SU-DHL-6 (cell line): ENCODE measurements around the gene ZCCHC24.

Experiments used
- EZH2phosphoT487 ChIP-seq: fragments of 200-600 bp; sonication (generic), shearing (Covaris generic); conservative IDR thresholded peaks from 2 replicates; pipeline ENCODE4 v1.6.1; 2018; ENCODE audit warnings: mild to moderate bottlenecking, antibody characterized with exemption, low read length, moderate library complexity, mixed read lengths
- TF ChIP-seq, protein P1 (sequence below): fragments of 200-600 bp; sonication (generic); IDR thresholded peaks from one replicate; pipeline ENCODE4 v1.5.1; 2017; ENCODE audit warnings: antibody characterized with exemption, mild to moderate bottlenecking, low read length, moderate library complexity; ENCODE audit not compliant: insufficient read depth, poor library complexity, severe bottlenecking

- TF ChIP-seq, protein P1, sequence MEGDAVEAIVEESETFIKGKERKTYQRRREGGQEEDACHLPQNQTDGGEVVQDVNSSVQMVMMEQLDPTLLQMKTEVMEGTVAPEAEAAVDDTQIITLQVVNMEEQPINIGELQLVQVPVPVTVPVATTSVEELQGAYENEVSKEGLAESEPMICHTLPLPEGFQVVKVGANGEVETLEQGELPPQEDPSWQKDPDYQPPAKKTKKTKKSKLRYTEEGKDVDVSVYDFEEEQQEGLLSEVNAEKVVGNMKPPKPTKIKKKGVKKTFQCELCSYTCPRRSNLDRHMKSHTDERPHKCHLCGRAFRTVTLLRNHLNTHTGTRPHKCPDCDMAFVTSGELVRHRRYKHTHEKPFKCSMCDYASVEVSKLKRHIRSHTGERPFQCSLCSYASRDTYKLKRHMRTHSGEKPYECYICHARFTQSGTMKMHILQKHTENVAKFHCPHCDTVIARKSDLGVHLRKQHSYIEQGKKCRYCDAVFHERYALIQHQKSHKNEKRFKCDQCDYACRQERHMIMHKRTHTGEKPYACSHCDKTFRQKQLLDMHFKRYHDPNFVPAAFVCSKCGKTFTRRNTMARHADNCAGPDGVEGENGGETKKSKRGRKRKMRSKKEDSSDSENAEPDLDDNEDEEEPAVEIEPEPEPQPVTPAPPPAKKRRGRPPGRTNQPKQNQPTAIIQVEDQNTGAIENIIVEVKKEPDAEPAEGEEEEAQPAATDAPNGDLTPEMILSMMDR: no peak
- TF ChIP-seq EZH2phosphoT487: no peak
These were observed 111.9 kb downstream of the ZCCHC24 start for GRCh38 chr10:79333513-79333912.
